ENCODE measurements around the gene SEPTIN3.

Gene SEPTIN3

GRCh38 chr22:41975299-41976069, 6.2 kb downstream of the SEPTIN3 start:
- no peak for DNase-seq (ENCODE audit: low read depth, low spot score)

DNA sequence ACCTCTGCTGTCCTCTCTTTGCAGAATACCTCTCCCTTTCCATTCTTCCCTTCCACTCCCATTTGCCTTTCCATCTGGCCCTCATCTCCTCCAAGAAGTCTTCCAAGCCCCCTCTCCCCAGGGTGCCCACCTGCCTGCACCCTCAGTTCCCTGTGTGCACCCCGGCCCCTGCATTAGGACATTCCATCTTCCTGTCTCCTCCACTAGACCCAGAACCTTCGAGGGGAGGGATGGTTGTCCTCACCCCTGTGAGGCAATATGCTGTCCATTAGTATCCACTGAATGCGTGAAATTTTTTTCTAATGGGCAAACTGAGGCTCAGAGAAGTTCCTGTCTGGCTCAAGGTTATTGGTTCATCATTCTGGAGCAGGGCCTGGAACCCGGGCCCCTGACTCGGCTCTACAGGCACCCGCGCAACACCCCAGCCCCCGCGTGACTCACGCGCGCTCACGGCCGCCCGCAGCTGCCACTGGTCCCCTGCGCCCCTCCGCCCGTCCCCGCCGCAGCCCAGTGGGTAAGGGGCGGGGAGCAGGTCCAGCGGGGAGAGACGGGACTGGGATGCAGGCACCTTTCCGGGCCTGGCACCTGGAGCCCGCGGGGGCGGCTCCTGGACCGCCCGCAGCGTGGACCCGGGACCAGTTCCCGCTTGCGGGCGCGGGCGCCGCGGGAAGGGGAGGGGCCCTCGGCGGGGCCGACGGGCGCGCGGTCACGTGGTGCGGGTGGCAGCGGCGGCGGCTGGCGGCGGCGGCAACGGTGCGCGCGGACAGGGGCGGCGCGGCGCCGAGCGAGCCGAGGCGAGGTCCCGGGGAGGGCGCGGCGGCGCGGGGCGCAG, 7.0 kb downstream of the SEPTIN3 start:
- no peak for DNase-seq (ENCODE audit: low read depth, low spot score)

- DNase-seq (ENCODE audit: low read depth, low spot score): no peak
Observed at GRCh38 chr22:41976961-41977566, 7.8 kb downstream of the SEPTIN3 start.

GRCh38 chr22:41978732-41979131, 9.5 kb downstream of the SEPTIN3 start:
- no peak for DNase-seq (ENCODE audit: low read depth, low spot score)

GRCh38 chr22:41979423-41980250, 10.4 kb downstream of the SEPTIN3 start:
- DNase-seq (ENCODE audit: low read depth, low spot score): no peak

- DNase-seq (ENCODE audit: low read depth, low spot score): no peak
Observed at GRCh38 chr22:41982865-41983264, 13.6 kb downstream of the SEPTIN3 start.

DNA sequence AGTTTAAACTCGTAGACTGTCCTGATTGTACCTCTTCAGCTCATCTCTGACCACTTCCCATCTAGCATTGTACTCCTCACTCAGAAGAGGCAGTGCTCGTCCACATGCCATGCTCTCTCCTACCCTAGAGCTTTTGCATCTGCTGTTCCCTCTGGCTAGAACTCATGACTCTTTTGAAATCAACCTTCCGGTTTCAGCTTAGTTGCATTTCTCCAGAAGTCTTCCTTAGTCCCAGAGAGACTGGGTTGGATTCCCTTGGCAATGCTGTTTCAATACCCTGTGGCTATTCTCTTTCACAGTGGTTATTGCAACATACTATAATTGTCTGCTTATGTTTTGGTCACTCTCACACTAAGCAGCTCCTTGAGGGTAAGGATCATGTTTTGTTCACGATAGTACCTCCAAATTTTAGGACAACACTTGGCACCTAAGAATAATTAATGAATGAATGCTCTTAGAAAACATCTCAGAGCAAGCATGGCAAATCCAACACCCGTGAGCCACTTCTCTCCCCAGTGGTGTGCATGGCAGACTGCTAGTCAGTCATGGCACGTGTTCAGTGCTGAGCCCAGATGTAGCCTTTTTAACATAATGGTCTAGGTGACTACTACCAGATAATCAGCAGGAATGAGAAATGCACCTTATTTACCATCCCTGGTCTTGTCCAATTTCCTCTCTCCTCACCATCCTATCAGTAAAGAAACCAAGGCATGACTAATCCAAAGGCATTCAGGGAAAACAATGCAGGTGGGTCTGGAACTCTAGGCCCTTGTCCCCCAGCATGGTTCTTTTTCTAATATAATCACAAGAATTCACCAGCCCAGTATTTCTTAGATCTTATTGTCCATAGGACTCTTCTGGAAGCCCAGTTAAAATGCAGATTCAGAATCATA, 14.5 kb downstream of the SEPTIN3 start:
- no peak for DNase-seq (ENCODE audit: low read depth, low spot score)

DNA sequence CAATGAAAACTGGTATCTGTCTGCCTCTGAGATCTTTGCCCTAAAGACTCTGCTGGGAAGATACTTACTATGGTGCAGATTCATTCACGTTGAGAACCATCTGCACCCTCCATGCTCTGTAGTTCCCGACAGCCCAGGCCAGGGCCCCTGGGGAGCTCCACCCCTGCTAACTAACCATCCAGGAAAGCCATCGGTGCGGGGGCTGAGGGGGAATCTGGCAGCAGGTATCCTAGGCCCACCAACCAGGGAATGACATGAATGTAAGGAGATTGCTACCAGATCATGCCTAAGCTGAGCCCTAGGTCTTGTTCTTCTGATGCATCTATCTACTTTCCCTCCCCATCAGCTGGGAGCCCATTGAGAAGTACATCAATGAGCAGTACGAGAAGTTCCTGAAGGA, 18.0 kb downstream of the SEPTIN3 start:
- DNase-seq (ENCODE audit: low read depth, low spot score): no peak

- DNase-seq (ENCODE audit: low read depth, low spot score): no peak
Observed at GRCh38 chr22:41989246-41989645, 20.0 kb downstream of the SEPTIN3 start.

GRCh38 chr22:41991111-41991510, 21.9 kb downstream of the SEPTIN3 start:
- no peak for DNase-seq (ENCODE audit: low read depth, low spot score)

DNA sequence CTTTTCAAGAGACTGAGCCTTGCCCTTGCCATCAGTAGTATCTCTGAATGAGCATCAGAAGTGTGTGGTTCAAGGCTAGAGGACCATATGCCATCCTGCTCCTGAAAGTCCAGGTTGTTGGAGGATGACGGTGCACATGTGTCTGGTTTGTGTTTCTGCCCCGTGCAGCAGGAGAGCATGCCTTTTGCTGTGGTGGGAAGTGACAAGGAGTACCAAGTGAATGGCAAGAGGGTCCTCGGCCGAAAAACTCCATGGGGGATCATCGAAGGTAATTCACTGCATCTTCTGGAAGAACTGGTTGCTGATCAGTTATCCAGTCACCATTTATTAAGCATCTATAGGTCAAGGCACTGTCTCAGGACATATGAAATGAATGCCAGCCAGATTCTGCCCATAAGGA, 23.3 kb downstream of the SEPTIN3 start:
- DNase-seq (ENCODE audit: low read depth, low spot score): no peak

DNA sequence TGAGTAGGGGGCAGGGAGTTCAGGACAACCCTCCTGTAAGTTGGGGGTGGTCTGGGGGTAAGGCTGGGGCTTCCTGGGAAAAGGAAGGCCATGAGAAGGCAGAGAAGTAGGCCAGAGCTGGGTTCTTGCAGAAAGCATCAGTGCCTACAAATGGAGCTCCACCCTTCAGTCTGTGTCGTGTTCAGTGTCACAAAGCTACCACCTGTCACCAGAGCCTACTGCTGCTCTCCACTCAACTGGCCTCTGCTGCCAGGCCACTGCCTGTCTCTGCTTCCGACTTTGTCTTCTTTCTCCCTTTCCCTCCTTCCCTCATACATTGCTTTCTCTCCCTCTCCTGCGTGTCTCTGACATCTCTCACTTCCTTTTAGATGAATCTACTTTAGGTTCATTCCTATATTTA, 26.0 kb downstream of the SEPTIN3 start:
- DNase-seq (ENCODE audit: low read depth, low spot score): no peak

DNA sequence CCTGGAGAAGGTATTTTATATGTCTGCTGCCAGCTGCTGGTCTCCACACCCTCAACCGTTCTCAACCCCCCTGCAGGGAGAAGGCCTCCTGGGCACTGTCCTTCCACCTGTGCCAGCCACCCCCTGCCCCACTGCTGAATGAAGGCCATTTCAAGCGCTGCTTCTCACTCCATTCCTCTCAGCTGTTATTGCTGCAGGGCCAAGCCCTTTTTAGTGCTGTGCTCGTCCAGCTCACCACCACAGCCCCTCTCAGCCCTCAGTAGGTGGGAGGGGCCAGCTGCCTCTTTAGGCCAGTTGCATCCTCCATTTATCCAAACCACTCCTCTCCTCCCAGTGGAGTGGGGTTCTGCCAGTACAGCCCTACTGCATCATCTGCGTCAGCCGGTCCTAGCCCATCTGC, 27.6 kb downstream of the SEPTIN3 start:
- DNase-seq (ENCODE audit: low read depth, low spot score): no peak

DNA sequence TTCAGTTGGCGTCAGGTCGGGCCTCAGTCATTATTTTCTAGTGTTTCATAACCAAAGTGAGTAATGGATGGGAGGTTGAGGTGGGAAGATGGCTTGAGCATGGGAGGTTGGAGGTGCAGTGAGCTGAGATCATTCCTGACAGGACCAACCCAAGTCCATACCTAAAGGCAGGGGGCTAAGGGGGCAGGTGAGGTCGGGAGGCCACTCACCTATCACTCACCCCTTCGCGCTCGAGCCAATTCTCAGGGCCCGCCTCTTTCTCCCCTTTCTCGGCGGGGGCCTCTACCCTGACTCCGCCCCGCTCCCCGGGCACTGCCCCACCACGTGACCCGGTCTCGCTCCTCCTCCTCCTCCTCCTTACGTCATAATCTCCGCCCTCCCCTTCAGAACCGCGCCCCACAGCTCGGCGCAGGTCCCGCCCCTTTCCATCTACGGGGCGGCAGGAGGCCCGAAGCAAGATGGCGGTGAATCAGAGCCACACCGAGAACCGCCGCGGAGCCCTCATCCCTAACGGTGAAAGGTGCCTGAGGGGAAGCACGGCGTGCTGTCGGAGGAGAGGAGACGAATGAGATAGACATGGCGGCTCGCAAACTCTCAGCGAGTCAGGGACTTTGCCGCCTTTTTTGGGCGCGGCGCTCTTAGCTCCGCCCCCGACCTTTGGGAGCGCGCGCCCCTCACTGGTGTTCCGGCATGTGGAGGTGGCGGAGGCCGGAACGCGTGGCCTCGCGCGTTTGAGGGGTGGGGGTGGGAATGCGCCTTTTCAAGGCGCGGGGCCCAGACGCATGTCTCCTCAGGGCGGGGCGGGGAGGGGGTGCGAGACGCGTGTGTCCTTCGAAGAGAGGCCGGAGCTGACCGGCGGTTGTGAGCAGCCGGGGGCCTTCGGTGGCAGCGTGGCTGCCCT, 29.4 kb downstream of the SEPTIN3 start, which contains the start of gene WBP2NL:
WBP2NL (plus strand) TSS at position 428 of the 901 bp plus-strand sequence; CDS start at position 459, 31 bp downstream.
- peak; percentile 20 for DNase-seq (ENCODE audit: low read depth, low spot score)

- no peak for DNase-seq (ENCODE audit: low read depth, low spot score)
Observed at GRCh38 chr22:42000466-42000865, 31.2 kb downstream of the SEPTIN3 start.

DNA sequence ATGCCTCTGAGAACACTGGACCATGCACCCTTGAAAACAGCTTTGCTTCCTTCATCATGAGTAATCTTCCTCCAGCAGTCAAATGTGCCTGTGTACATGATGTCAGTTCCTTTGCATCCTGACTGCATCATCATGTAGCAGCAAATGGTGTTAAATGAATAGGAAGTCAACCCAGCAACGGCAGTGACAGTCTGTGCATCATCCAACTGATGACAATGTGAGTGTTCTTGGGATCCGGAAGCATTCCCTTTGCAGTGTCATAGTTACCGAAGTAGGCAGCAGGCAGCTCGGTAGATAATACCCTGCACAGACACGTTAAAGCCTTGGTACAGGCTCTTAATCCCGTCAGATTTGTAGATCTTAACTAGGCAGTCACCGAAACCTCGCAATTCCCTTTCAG, 31.9 kb downstream of the SEPTIN3 start:
- DNase-seq (ENCODE audit: low read depth, low spot score): no peak

DNA sequence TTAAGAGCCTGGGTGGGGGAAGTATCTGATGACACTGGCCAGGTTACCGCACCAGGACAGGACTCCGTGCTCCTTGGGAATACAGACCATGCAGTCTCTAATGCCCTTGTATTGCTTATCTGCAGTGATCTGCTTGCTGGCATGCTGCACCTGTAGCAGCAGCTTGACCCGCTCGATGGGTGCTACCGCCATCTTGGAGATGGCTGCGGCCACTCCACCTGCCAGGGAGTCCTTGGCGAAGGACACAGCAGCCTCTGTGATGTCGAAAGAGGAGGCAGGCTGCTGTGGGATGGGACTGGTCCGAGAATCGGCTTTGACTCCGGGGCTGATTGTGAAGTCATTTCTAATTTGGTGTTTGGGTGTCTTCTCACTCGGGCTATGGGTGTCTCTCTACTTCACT, 32.5 kb downstream of the SEPTIN3 start:
- no peak for DNase-seq (ENCODE audit: low read depth, low spot score)

DNA sequence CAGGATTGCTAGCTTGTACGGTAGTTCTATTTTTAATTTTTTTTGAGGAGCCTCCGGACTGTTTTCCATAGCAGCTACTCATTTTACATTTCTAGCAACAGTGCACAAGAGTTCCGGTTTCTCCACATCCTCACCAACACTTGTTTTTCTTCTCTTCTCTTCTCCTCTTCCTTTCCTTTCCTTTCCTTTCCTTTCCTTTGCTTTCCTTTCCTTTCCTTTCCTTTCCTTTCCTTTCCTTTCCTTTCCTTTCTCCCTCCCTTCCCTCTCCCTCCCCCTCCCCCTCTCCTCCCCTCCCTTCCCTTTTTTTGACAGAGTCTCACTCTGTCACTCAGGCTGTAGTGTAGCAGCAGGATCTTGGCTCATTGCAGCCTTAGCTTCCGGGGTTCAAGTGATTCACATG, 38.7 kb downstream of the SEPTIN3 start:
- DNase-seq (ENCODE audit: low read depth, low spot score): no peak

GRCh38 chr22:42010778-42011177, 41.5 kb downstream of the SEPTIN3 start:
- no peak for DNase-seq (ENCODE audit: low read depth, low spot score)

All from brain pericyte (primary cell).